Suprapubic skin (tissue), 4 donors: ENCODE data around the gene TMEM151A. TPM values are rescaled to one million over a fixed set of nuclear protein-coding genes. Genes with fewer than 3 reads are reported as not detected.

Experiments
- DNase-seq, 2 donors: peaks; one replicate each; pipeline ENCODE4 v3.0.0-alpha.2; 2019; ENCODE audit warnings: low spot score in 2 of 2
- H3K27ac ChIP-seq: fragments of 200-600 bp; sonication (generic); one replicate; pipeline ENCODE4 v1.5.1; 2019
- H3K27me3 ChIP-seq: fragments of 200-600 bp; sonication (generic); one replicate; pipeline ENCODE4 v1.5.1; 2019
- H3K36me3 ChIP-seq: fragments of 200-600 bp; sonication (generic); one replicate; pipeline ENCODE4 v1.5.1; 2019
- H3K4me1 ChIP-seq: fragments of 200-600 bp; sonication (generic); one replicate; pipeline ENCODE4 v1.5.1; 2019
- H3K4me3 ChIP-seq: fragments of 200-600 bp; sonication (generic); one replicate; pipeline ENCODE4 v1.5.1; 2019; ENCODE audit warnings: mild to moderate bottlenecking
- H3K9me3 ChIP-seq: fragments of 200-600 bp; sonication (generic); one replicate; pipeline ENCODE4 v1.5.1; 2019
- EP300 ChIP-seq: sonication (generic); formaldehyde crosslinking; IDR thresholded peaks from one replicate; pipeline ENCODE4 v1.6.1; 2017; ENCODE audit warnings: antibody characterized with exemption
- POLR2A ChIP-seq, 2 donors: fragments of 450-650 bp; IDR thresholded peaks; one replicate each; pipeline ENCODE4 v1.6.1; 2017; ENCODE audit warnings: antibody characterized with exemption in 2 of 2, mild to moderate bottlenecking in 2 of 2, moderate library complexity in 2 of 2
- POLR2AphosphoS5 ChIP-seq, 3 donors: sonication (generic); formaldehyde crosslinking; IDR thresholded peaks; one replicate each; pipeline ENCODE4 v1.6.1; 2017; ENCODE audit warnings: antibody characterized with exemption in 3 of 3
- WGBS: methylation state at CpG from one replicate; pipeline ENCODE4 v1.1.5; 2018; 5-methylcytosine and 5-hydroxymethylcytosine counted together
- total RNA-seq, 4 donors: library from RNA; depleted of rRNA; stranded (reverse); fragments of >200 nt; gene quantifications; one replicate each; pipeline ENCODE4 v1.1.0, GENCODE V29; 2016
- TF ChIP-seq, protein P1 (sequence below), 2 donors: fragments of 200-600 bp in 1 of 2; fragments of 450-650 bp in 1 of 2; sonication (generic) in 1 of 2; IDR thresholded peaks; one replicate each; pipeline ENCODE4 v1.5.1; 2016 to 2019; ENCODE audit warnings: antibody characterized with exemption in 2 of 2, mild to moderate bottlenecking in 1 of 2, moderate library complexity in 1 of 2

The TMEM151A gene
- total RNA-seq, 4 donors from 2014 or later = not detected

DNA sequence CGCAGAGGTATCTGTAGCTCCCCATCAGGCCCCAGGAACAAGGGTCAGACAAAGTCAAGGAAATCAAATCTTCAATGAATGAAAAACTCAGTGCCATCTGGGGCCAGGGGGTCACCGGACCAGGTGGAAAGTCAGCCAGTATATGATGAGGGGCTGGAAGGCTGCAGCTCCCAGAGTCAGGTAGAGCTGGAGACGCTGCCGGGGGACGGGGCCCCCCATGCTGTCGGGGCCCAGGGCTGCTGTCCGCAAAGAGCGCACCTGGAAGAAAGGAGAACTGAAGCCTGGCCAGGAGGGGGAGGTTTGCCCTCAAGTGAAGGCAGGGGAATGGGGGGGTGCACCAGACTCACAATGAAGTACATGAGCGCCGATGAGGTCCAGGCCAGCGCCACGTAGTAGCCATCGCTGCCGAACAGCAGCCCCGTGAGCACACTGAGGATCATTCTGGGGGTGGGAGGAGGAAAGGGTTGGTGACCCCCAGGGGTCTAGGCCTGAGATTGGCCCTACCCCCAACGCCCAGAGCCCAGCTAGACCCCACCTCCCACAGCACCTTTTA lies 7.1 kb upstream of the TMEM151A start:
- Histone ChIP-seq H3K36me3 (peaks cover 10% of the 10 kb centered on the region), H3K27me3 (no peaks in the 10 kb centered on the region), H3K4me3 (no peak overlapping the region), H3K9me3 (no peaks in the 10 kb centered on the region), H3K4me1 (peaks cover 30% of the 10 kb centered on the region), H3K27ac (no peak overlapping the region)
- 93% methylated on average over 11 of the region's 16 CpGs for WGBS
- DNase-seq = no peak
- TF ChIP-seq POLR2AphosphoS5 (IDR thresholded peaks at IDR 0.05) (no peak), POLR2A (IDR thresholded peaks at IDR 0.05) (no peak), EP300 (no peak)
- TF ChIP-seq, protein P1, sequence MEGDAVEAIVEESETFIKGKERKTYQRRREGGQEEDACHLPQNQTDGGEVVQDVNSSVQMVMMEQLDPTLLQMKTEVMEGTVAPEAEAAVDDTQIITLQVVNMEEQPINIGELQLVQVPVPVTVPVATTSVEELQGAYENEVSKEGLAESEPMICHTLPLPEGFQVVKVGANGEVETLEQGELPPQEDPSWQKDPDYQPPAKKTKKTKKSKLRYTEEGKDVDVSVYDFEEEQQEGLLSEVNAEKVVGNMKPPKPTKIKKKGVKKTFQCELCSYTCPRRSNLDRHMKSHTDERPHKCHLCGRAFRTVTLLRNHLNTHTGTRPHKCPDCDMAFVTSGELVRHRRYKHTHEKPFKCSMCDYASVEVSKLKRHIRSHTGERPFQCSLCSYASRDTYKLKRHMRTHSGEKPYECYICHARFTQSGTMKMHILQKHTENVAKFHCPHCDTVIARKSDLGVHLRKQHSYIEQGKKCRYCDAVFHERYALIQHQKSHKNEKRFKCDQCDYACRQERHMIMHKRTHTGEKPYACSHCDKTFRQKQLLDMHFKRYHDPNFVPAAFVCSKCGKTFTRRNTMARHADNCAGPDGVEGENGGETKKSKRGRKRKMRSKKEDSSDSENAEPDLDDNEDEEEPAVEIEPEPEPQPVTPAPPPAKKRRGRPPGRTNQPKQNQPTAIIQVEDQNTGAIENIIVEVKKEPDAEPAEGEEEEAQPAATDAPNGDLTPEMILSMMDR (IDR thresholded peaks at IDR 0.05) = no peak

DNA sequence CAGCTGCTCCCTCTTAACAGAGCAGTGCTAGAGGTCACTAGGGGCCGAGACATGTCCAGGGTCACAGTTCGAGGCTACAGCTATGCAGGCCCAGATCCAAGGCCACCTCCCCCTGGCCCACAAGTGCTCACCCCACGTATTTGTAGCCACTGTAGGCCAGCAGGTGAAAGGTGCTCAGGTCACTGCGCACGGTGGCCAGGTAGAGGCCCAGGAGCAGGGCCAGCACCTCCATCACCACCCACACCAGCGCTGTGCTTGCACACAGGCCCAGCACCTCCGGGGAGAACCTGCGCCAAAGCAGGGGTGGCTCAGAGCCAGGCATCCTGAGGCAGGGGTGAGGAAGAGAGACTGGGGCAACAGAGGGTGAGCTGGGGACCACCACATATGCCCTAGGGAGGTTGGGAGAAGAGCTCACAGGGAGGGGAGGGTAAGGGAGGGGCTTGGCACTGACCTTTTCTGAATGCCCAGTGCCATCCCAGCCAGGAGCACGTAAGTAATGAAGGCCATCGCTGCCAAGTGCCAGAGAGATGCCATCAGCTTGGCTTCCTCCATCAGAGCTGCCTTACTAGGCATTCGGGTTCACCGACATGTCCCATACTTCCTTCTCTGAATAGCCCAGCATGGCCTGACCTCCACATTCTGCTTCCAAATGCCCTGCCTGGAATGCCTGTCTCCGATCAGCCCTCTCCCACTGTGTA lies 6.3 kb upstream of the TMEM151A start:
- Histone ChIP-seq H3K27ac (no peak overlapping the region), H3K9me3 (no peaks in the 10 kb centered on the region), H3K4me3 (no peak overlapping the region), H3K27me3 (no peaks in the 10 kb centered on the region), H3K36me3 (peaks cover 10% of the 10 kb centered on the region), H3K4me1 (peaks cover 35% of the 10 kb centered on the region)
- DNase-seq = no peak
- TF ChIP-seq, protein P1 (IDR thresholded peaks at IDR 0.05) = no peak
- no peak for TF ChIP-seq POLR2AphosphoS5 (IDR thresholded peaks at IDR 0.05)
- TF ChIP-seq POLR2A (IDR thresholded peaks at IDR 0.05) = no peak
- TF ChIP-seq EP300 = no peak
- 81% methylated on average over 10 of the region's 13 CpGs for WGBS

DNA sequence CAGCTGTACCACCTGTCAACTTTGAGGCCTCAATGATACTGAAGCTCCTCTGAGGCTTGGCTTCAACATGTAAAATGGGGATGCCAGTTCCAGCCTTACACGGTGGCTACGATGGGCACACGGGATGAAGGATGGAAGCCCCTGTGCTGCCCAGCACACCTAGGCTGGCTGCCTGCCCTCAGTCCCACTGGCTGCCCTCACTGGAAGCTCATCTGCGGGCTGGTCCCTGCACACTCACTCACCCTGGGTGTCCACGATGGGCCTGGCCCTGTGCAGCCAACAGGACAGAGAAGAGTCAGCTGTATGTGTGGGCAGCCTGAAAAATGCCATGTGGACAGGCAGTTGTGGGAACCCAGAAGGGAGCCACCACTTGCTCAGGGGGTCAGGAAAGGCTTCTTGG lies 5.0 kb upstream of the TMEM151A start:
- 80% methylated on average over 4 of the region's 5 CpGs for WGBS
- no peak for TF ChIP-seq POLR2A (IDR thresholded peaks at IDR 0.05)
- TF ChIP-seq POLR2AphosphoS5 (IDR thresholded peaks at IDR 0.05) = no peak
- TF ChIP-seq, protein P1 (IDR thresholded peaks at IDR 0.05) = no peak
- no peak for TF ChIP-seq EP300
- no peak overlapping the region for H3K4me3 ChIP-seq
- H3K36me3 ChIP-seq = peaks cover 10% of the 10 kb centered on the region
- no peak overlapping the region for H3K27ac ChIP-seq
- H3K4me1 ChIP-seq = peaks cover 38% of the 10 kb centered on the region
- H3K9me3 ChIP-seq = no peaks in the 10 kb centered on the region
- DNase-seq = no peak
- H3K27me3 ChIP-seq = peaks cover 10% of the 10 kb centered on the region

DNA sequence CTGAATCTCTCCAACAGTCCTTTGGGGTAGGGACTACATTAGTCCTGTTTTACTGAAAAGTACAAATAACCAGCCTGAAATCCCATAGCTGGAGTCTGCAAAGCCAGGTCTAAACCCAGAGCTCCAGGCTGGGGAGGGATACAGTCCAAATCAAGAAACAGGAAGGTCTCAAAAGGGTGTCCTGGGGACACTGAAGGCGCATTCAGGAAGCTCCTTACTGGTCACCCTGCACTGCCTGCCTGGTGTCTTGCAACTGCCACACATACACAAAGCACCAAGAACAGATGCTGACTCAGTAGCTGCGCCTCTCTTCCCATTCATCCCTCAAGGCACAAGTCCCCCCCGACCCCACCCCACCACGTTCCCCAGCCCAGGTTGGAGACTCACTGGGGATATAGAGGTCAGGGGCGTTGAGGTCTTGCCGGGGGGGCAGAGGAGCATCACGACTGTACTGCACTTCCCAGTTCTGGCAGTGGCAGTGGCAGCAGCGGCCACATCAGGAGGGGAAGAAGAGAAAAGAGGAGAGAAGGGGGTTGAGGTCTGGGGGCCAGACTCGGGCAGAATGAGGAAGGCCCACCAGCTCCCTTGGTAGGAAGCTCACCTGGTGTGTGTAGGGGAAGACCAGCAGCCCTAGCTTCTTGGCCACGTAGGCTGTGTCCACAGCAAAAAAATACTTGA lies 4.3 kb upstream of the TMEM151A start:
- H3K9me3 ChIP-seq = no peaks in the 10 kb centered on the region
- H3K4me3 ChIP-seq = peak overlapping the region; percentile 61
- DNase-seq = peak in 1 of 2 donors; percentile 64
- peaks cover 40% of the 10 kb centered on the region for H3K4me1 ChIP-seq
- H3K27me3 ChIP-seq = peaks cover 16% of the 10 kb centered on the region
- TF ChIP-seq EP300 (no peak), POLR2A (IDR thresholded peaks at IDR 0.05) (no peak), POLR2AphosphoS5 (IDR thresholded peaks at IDR 0.05) (no peak)
- TF ChIP-seq, protein P1 (IDR thresholded peaks at IDR 0.05) = no peak
- no peak overlapping the region for H3K27ac ChIP-seq
- peaks cover 10% of the 10 kb centered on the region for H3K36me3 ChIP-seq
- WGBS = 70% methylated on average over 9 of the region's 10 CpGs
